ENCODE results near the gene MEGF9.
"Not testable (repeated sequence)": the region's sequence is repeated elsewhere in the genome, so short reads cannot be mapped to it uniquely, and the experiment has no call there.

The MEGF9 gene

GRCh38 chr9:120676767-120677402 is 37.4 kb downstream of the MEGF9 start:
- peak; percentile 44 for DNase-seq
- in situ Hi-C loops (cut with MboI; ENCODE audit: low pct_unique_long_range_greater_than_20kb, low sequenced_read_pairs): no loop called here

- in situ Hi-C loops (cut with MboI; ENCODE audit: low pct_unique_long_range_greater_than_20kb, low sequenced_read_pairs): no loop called here
- DNase-seq: no peak
Measured at GRCh38 chr9:120668399-120668798, 45.9 kb downstream of the MEGF9 start.

GRCh38 chr9:120663950-120664349 is 50.3 kb downstream of the MEGF9 start:
- in situ Hi-C loops (cut with MboI; ENCODE audit: low pct_unique_long_range_greater_than_20kb, low sequenced_read_pairs): no loop called here
- no peak for DNase-seq

GRCh38 chr9:120663380-120663779 is 50.9 kb downstream of the MEGF9 start:
- DNase-seq: peak; percentile 52
- in situ Hi-C loops (cut with MboI; ENCODE audit: low pct_unique_long_range_greater_than_20kb, low sequenced_read_pairs): no loop called here

- no peak for DNase-seq
- in situ Hi-C loops (cut with MboI; ENCODE audit: low pct_unique_long_range_greater_than_20kb, low sequenced_read_pairs): no loop called here
Measured at GRCh38 chr9:120662513-120662912, 51.8 kb downstream of the MEGF9 start.

GRCh38 chr9:120659676-120660075 is 54.6 kb downstream of the MEGF9 start:
- in situ Hi-C loops (cut with MboI; ENCODE audit: low pct_unique_long_range_greater_than_20kb, low sequenced_read_pairs): no loop called here
- DNase-seq: no peak

DNA sequence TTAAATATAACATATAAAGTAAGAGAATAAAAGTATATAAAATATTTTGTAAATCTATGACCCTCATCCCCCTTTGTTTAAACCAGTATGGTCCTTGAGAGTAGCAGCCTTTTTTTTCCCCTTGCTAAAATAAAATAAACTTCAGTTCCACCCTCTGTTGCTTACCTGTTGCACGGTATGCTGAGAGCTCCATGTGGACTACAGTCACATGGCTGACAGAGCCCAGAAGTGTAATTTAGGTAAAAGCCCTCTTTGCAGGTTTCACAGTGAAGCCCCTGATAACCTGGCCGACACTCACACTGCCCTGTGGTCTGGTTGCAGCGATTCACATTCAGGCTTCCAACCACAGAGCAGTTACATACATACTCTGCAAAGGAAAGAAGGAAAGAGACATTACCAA is 55.1 kb downstream of the MEGF9 start:
- DNase-seq: no peak
- in situ Hi-C loops (cut with MboI; ENCODE audit: low pct_unique_long_range_greater_than_20kb, low sequenced_read_pairs): no loop called here

- no peak for DNase-seq
- in situ Hi-C loops (cut with MboI; ENCODE audit: low pct_unique_long_range_greater_than_20kb, low sequenced_read_pairs): no loop called here
Measured at GRCh38 chr9:120655005-120655622, 59.2 kb downstream of the MEGF9 start.

DNA sequence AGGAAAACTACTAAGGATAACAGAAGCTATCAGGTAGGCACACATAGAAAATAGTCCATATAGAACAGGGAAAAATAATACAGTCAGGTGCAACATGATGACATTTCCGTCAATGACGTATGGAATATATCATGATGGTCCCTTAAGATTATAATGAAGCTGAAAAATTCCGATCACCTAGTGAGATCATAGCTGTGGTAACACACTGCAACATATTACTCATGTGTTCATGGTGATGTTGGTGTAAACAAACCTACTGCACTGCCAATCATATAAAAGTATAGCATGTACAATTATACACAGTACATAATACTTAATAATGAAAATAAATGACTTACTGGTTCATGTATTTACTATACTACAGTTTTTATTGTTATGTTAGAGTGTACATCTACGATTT is 60.0 kb downstream of the MEGF9 start:
- DNase-seq: no peak
- in situ Hi-C loops (cut with MboI; ENCODE audit: low pct_unique_long_range_greater_than_20kb, low sequenced_read_pairs): no loop called here

- in situ Hi-C loops (cut with MboI; ENCODE audit: low pct_unique_long_range_greater_than_20kb, low sequenced_read_pairs): no loop called here
- DNase-seq: no peak
Measured at GRCh38 chr9:120653762-120654161, 60.5 kb downstream of the MEGF9 start.

DNA sequence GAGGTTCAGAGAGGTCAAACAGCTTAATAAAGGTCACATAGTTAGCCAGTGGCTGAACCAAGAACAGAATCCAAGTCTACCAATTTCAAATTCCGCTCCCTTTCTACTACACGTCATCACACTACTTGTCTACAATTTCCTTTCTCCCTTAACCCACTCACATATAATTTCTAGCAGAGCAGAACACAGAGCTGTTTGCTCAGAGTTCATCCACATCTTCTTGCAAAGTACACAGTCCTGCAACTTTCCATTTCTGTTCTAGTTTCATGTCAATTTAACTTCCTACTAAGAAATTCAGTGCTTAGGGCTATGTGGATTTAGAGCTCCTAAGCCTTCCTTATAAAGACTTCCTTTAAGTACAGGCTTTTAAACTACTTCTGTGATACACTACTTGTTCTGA is 61.3 kb downstream of the MEGF9 start:
- no peak for DNase-seq
- in situ Hi-C loops (cut with MboI; ENCODE audit: low pct_unique_long_range_greater_than_20kb, low sequenced_read_pairs): no loop called here

GRCh38 chr9:120650352-120650751 is 63.9 kb downstream of the MEGF9 start:
- in situ Hi-C loops (cut with MboI; ENCODE audit: low pct_unique_long_range_greater_than_20kb, low sequenced_read_pairs): no loop called here
- no peak for DNase-seq

DNA sequence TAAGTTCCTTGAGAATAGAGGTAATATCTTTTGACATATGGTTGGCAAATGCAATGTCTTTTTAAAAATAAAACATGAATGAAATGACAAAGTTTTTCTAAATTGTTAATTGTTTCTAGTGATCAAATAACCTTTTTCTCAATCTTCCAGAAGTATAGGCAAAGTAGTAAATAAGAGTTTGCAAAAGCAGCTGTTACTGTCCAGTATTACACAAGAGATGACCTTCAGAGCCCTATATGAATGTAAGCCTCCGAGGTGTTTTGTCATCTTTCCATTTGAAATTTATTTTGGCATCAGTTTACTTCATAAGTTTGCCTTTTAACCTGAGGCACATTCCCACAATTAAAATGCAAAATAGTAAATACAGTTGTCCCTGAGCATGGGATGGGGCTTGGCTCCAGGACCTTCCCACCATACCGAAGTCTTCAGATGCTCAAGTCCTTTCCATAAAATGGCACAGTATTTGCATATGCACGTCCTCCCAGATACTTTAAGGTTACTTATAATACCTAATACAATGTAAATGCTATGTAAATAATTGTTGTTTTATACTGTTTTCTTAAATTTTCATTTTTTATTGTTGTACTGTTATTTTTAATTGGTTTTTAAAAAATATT is 65.6 kb downstream of the MEGF9 start:
- in situ Hi-C loops (cut with MboI; ENCODE audit: low pct_unique_long_range_greater_than_20kb, low sequenced_read_pairs): no loop called here
- DNase-seq: no peak

- DNase-seq: no peak
- in situ Hi-C loops (cut with MboI; ENCODE audit: low pct_unique_long_range_greater_than_20kb, low sequenced_read_pairs): no loop called here
Measured at GRCh38 chr9:120646948-120647347, 67.3 kb downstream of the MEGF9 start.

- in situ Hi-C loops (cut with MboI; ENCODE audit: low pct_unique_long_range_greater_than_20kb, low sequenced_read_pairs): no loop called here
Measured at GRCh38 chr9:120645760-120646159, 68.5 kb downstream of the MEGF9 start.

DNA sequence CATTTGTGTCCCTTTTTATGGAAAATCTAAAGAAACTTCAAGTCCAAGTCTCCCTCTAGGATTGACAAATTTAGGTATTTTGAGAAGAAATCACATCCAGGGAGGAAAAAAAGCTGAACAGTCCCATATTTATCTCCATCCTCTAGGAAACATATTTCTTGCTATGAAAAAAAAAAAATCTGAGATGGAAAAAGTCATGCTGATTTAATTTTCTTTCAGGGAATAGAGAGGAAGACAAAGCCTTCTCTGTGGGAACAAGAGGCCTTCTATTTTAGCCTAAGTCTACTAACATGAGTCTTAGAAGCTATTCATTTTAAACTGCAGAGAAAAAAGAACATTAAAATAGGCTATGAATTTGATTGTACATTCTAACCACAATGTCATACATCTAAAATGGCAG is 71.2 kb downstream of the MEGF9 start:
- in situ Hi-C loops (cut with MboI; ENCODE audit: low pct_unique_long_range_greater_than_20kb, low sequenced_read_pairs): no loop called here

More at GRCh38 chr9:120645760-120646159, 68.5 kb downstream of the MEGF9 start:
- DNase-seq: no peak

DNA sequence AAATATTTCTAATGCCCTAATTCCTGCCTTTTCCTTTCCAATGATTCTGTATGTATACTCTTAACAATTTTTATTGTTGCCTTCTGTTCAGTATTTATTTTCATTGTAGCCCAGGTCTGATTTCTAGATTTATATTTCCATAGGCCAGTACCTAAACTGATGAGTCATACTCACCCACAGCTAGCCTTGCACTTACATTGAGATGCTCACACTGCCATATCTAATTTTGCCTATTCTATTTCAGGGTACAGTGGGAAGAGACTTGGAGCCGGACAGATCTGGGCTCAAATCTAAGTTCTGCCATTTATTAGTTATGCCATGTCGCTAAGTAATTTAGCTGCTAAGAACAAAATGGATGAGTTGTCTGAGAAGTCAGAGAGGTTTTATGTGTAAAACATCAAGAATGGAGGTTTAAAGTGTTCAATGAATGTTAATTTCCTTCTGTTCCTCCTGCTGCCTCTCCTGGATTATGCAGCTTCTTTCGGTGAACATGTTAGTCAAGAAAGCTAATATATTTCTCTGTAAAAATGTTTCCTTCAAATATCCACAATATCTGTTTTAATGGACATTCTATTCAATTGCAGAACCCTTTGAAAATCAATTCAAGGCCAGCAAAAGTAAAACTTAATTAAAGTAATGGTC is 72.0 kb downstream of the MEGF9 start:
- no peak for DNase-seq
- in situ Hi-C loops (cut with MboI; ENCODE audit: low pct_unique_long_range_greater_than_20kb, low sequenced_read_pairs): no loop called here

More for the DNA sequence above, 71.2 kb downstream of the MEGF9 start:
- DNase-seq: no peak

GRCh38 chr9:120640874-120641273 is 73.4 kb downstream of the MEGF9 start:
- DNase-seq; in situ Hi-C loops (cut with MboI; ENCODE audit: low pct_unique_long_range_greater_than_20kb, low sequenced_read_pairs): not testable (repeated sequence)

- no peak for DNase-seq
- in situ Hi-C loops (cut with MboI; ENCODE audit: low pct_unique_long_range_greater_than_20kb, low sequenced_read_pairs): no loop called here
Measured at GRCh38 chr9:120640380-120640779, 73.9 kb downstream of the MEGF9 start.

DNA sequence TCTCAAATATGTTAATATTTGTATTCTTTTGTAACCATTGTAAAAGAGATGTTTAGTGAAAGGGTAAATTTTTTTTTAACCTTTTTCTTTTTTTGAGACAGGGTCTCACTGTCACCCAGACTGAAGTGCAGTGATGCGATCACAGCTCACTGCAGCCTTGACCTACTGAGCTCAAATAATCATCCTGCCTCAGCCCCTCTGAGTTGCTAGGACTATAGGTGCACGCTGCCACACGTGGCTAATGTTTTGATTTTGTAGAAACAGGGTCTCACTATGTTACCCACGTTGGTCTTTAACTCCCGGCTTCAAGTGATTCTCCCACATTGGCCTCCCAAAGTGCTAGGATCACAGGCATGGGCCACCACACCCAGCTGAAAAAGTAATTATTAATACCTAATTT is 76.4 kb downstream of the MEGF9 start:
- no peak for DNase-seq
- in situ Hi-C loops (cut with MboI; ENCODE audit: low pct_unique_long_range_greater_than_20kb, low sequenced_read_pairs): no loop called here

All from KBM-7 (cell line).